NB4 (cell line): ENCODE results near the gene LILRA5.

Source experiments
- MYC ChIP-seq: IDR thresholded peaks from 2 replicates; pipeline ENCODE4 v1.6.1; 2011; ENCODE audit warnings: low read depth, low read length
- POLR2A ChIP-seq: IDR thresholded peaks from 2 replicates; pipeline ENCODE4 v1.6.1; 2011; ENCODE audit warnings: mild to moderate bottlenecking; ENCODE audit not compliant: insufficient read length; ENCODE audit errors: extremely low read depth
- TF ChIP-seq, protein P1 (sequence below): IDR thresholded peaks from one replicate; pipeline ENCODE4 v1.5.1; 2012; ENCODE audit warnings: low read depth, low read length
- TF ChIP-seq, protein P2 (sequence below): IDR thresholded peaks from 2 replicates; pipeline ENCODE4 v1.6.1; 2011; ENCODE audit warnings: low read depth, low read length

DNA sequence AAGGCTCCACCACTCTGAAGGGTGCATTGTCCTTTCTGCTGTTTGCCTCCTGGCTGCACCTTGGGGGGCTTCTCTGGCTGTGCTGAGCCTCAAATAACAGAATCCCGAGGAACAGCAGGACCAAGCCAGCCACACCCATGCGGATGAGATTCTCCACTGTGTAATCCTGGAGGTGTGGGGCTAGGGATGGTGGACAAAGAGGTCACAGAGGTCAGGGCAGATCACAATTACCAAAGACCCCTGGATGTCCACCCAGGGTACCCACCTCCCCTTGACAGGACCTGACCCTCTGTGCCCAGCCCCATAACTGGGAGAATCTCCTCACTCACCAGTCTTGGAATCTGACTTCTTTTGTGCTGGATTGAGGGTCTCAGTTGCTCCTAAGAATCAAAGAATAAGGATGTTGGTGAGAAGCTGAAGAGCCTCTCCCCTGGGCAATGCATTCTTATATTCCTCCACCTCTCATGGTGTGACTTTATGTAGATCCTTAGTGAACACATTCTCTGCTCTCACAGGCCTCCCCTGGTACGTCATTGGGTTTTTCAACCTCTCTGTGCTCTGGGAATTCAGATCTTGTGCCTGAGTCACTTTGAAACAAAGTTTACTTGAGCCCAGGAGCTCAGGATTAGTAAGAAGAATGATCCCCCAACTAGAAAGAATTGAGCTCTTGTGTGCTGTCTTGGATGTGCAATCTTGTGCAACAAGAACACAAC lies 20.8 kb upstream of the LILRA5 start:
- TF ChIP-seq POLR2A: no peak
- TF ChIP-seq, protein P1, sequence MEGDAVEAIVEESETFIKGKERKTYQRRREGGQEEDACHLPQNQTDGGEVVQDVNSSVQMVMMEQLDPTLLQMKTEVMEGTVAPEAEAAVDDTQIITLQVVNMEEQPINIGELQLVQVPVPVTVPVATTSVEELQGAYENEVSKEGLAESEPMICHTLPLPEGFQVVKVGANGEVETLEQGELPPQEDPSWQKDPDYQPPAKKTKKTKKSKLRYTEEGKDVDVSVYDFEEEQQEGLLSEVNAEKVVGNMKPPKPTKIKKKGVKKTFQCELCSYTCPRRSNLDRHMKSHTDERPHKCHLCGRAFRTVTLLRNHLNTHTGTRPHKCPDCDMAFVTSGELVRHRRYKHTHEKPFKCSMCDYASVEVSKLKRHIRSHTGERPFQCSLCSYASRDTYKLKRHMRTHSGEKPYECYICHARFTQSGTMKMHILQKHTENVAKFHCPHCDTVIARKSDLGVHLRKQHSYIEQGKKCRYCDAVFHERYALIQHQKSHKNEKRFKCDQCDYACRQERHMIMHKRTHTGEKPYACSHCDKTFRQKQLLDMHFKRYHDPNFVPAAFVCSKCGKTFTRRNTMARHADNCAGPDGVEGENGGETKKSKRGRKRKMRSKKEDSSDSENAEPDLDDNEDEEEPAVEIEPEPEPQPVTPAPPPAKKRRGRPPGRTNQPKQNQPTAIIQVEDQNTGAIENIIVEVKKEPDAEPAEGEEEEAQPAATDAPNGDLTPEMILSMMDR: no peak
- TF ChIP-seq, protein P2, sequence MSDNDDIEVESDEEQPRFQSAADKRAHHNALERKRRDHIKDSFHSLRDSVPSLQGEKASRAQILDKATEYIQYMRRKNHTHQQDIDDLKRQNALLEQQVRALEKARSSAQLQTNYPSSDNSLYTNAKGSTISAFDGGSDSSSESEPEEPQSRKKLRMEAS: no peak
- no peak for TF ChIP-seq MYC
